T-helper 22 cell (primary cell): Measurements from ENCODE around the gene GFPT1.

Experiments used
- DNase-seq: peaks from one replicate; pipeline ENCODE4 v3.0.0-alpha.2; 2020; ENCODE audit warnings: low read depth

GFPT1 gene

DNA sequence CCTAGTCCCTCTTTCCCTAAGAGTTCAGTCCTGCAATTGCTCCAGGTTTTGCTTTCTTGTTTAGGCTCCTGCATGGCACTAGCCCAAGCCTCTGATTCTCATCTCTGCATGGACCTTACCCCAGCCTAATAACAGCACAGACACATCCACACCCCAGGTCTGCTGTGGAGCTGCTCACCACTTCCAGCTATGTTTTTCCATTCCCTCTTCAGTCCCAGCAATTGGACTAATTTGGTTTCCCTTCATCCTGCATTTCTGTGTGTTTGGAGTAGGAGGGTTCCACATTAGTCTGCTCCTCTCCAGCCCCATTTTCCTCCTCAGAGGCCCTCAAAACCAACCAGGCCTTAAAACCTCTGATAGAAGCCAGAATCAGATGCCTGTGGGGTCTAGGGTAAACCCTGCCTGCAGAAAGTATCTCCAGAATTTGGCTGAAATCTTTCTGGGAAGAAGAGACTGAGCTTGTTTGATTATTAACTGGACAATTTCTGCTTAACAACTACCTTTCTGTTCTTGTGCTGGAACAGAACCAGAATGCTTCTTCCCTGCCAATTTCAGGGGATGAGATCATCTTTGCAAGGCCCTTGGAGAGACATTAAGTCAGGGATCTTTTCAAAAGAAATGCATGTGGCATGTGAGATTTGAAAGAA is 95.9 kb downstream of the GFPT1 start:
- no peak for DNase-seq

DNA sequence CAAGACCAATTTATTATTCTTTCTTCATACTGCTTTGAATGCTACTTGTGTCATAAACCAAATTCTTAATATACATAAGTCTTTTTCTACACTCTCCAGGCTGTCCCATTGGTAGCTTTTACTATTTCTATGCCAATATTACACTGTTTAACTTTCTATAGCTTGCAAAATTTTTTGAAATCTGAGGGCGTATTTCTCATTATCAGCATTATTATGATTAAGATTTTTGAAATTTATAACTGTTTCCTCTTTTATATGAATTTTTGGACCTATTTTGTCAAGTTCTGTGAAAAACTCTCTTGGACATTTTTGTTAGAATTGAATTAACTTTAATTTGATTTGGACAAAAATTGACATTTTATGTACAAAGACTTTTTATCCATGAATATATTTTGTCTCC is 98.6 kb downstream of the GFPT1 start:
- DNase-seq, result no peak

DNA sequence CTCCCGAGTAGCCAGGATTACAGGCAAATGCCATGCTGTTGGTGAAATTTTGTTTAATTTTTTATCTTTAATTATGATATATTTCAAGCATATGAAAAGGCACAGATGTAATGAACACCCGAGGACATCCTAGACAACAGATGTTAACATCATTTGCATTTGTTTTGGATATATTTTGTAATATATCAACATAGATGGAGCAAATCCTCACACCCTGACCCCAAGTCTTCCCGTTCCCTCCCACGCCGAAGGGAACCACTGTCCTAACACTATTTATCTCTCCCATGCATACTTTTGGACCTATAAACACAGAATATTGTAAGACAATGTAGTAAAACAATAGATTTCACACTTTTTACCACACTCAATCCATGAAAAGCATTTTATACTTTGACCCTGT is 99.5 kb downstream of the GFPT1 start:
- DNase-seq, result no peak

DNA sequence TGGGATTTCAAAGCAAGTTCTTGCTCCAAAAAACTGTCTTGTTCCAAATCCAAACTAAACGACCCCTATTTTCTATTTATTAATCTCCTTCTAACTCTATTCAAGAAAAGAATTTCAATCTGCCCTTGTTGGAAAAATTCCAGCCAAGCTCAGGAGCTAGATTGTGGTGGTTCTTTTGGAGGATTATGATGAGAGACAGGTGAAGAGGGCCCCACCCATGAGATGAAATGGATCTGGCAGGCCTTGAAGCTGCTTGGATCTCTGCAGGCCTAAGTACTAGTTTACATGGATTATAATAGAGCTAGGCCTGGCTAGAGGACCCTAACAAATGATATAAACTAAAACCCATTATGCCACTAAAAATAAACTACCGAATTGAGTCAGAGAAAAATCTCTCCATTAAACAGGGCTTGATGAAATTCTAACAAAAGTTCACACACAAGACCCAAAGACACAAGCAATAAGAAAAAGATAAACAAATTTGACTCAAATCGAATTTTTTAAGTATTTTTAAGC is 101.6 kb downstream of the GFPT1 start:
- DNase-seq, result no peak

DNA sequence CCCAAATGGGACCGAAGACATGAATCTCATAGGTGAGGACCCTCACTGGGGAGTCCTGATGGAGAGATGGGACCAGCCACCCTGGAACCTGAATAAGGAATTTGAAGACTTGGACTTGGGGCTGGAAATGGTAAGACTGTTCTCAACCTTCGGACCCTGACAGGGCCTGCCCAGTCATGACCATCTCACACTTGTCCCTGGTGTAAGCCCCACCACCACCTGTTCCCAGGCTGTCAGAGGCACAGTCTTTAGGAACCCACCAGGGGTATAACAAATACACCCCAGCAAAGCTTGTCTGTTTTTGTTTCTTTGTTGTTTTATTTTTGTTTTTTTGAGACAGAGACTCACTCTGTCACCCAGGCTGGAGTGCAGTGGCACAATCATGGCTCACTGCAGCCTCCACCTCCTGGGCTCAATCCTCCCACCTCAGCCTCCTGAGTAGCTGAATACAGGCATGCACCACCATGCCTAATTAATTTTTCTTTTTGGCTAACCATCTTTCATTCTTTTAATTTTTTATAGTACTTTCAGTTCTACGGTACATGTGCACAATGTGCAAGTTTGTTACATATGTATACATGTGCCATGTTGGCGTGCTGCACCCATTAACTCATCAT is 106.1 kb downstream of the GFPT1 start:
- no peak for DNase-seq

DNA sequence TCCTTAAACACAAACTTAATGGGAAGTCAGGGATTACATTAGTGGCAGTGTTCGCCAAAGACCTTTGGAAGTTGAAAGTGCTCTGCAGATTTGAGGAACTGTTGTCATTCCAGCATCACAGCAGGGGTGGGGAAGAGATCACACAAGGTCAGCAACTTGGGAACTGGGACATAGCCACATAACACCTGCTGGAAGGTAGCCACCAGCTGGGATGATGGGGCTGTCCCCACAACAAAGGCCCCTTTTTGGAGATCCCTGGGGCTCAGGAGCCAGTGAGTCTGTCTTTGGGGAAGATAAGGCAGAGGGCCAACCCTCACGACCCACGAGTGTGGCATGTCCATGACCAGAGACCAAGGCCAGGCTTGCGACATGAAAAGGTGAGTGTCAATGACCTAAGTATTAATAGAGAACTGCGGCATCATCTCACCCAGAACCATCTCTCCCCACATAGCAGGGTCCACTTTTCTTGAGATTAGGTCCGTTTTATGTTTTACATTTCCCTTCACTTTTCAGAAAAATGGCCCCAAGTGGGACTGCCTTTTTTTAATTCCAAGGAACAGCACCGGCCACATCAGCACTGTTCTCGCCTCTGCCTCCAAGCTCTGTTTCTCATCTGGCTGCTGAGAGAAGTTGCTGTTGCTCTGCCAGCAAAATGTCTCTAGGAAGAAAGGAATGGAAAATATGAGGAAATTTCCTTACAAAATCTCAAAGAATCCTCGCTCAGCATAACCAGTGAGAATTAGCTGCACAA is 106.9 kb downstream of the GFPT1 start:
- no peak for DNase-seq

DNA sequence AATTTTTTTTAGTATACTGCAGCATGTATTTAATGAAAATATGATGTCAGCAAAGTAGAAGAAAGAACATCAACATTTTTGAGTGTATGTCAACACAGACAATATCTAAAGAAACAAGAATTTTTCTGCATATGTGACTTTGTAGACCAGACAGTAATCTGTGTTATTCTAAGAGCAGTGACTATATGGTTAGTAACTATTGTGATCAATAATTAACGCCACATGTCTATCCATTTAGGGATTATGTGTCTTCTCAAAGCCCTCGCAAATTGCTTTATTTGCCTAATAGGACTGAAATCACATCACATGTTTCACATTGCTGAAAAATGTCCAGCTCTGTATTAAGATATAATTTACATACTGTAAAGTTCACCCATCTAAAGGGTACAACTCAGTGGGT is 107.8 kb downstream of the GFPT1 start:
- DNase-seq, result no peak

DNA sequence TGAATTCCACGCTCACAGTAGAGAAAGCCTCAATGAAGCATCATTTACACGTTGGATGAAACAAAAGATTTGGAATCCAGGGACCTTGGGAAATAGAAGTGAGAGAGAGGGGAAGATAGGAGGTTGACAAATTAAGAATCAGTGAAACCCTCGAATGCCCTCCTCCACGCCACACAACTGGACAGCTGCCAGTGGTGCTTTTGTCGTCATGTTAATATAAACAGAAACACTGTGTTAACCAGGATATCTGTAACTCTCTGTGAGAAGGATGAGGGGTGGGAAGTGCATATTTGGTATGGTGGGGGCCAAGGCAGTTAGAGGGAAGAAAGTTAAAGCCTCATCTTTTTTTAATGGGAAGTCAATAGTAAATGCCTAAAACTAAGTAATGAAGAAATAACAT is 108.7 kb downstream of the GFPT1 start:
- DNase-seq, result no peak

DNA sequence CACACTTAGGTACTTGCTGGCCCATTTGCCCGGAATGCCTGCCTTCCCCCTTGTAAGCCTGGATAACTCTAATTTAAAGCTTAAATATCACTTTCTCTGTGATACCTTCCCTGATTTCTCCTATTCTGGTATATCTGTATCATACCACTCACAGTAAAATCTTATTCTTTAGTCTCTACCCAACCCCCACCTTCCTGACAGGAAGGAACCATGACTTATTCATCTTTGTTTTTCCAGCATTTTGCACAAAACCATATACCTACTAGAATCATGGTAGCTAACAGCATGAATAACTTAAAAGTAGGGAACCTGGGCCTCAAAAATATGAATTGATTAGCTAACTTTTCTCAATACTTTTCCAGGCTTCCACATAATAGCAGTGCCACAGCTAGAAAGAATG is 111.5 kb downstream of the GFPT1 start:
- DNase-seq, result no peak

DNA sequence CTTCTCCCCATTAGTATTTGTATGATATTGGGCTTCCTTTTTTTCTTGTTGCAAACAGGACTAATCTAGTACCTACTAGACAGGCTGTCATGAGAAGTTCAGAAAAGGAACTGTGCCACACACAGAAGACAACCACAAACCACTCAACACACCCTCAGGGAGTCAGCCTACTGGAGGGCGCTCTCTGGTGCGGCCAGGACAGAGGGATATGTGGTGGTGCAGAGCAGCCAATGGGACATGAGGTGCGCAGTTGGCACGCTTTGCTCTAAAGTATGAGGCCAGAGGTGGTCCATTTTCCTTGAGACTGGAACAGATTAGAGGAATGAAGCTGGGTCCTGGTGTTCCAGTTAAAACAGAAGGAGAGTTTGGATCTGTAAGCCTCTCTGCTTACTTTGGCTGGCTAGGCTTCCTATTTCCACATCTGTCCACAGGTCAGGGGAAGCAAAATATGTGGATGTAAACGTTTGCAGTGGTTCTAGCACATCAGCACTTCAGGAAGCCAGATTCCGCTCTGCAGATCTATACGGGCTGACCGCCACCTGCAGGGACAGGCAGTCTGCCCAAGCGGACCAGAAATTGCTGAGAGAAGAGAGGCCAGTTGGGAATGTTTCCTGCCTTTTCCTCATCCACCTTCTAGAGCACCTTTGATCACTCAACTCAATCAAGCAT is 114.1 kb downstream of the GFPT1 start:
- no peak for DNase-seq

DNA sequence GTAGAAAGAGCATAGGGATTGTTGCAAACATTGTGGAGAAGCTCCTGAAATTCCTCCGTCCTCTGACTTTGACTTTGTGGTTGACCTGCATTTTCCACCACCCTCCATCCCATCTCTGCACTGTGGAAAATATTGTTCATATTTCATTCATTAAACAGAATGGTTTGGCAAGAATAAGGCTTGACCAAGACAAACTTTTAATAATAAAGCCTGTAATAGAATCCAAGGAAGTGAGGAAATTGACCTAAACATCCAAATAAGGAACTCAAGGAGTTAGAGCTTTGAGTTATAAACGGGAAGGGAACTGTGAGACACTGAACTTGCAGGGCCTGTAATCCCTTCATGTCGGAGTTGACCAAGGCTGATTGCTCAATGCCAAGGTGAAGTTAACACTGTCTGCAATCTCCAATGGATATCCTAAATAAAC is 115.2 kb downstream of the GFPT1 start:
- no peak for DNase-seq
